K562 (cell line): ENCODE data around the gene MKRN3. TPM values are rescaled to one million over a fixed set of nuclear protein-coding genes. Genes with fewer than 3 reads are reported as not detected.

Experiments
- ATAC-seq: fragments of 200-7000 bp; cut with Tn5 transposase; 3 replicates; pipeline ENCODE4 v1.9.1; 2020; ENCODE audit warnings: moderate library complexity
- BruUV-seq: library from RNA; stranded (reverse); fragments of 400-500 nt; replicated peaks from 2 replicates; lab custom pipeline; 2021; lab: Mats Ljungman, UMichigan
- CTCF ChIA-PET: fragments of 300-600 bp; formaldehyde crosslinking; extraction: SDS; loops from one replicate; lab custom pipeline; 2021; ENCODE audit warnings: low intra/inter-chr PET ratio; lab: Yijun Ruan, JAX
- POLR2A ChIA-PET: fragments of 300-600, 350-650 bp; sonication (Branson Sonifier 250); formaldehyde crosslinking; extraction: SDS; loops from one replicate; lab custom pipeline; 2021; ENCODE audit warnings: antibody characterized with exemption, inconsistent platforms; lab: Yijun Ruan, JAX
- DNase-seq, 4 experiments: peaks; one replicate each; pipeline versions ENCODE4 v3.0.0 to v3.0.0-alpha.2; 2011 to 2018; ENCODE audit warnings: low spot score in 3 of 4, mixed read lengths in 3 of 4; ENCODE audit errors: extremely low read depth in 1 of 4
- FAIRE-seq: peaks from 2 replicates; lab custom pipeline; 2011; peaks lifted over from hg19 to GRCh38; lab: Jason Lieb, UNC
- H2AFZ ChIP-seq: 2 replicates; pipeline ENCODE4 v1.6.0; 2011; ENCODE audit warnings: low read depth, low read length, control low read depth, inconsistent platforms
- H3K27ac ChIP-seq: fragments of 200-600 bp; 3 replicates; pipeline ENCODE4 v1.8.0; 2011; ENCODE audit warnings: low read depth, mild to moderate bottlenecking, control low read depth, inconsistent platforms, low read length, moderate library complexity, mixed read lengths; ENCODE audit errors: extremely low read depth
- H3K27me3 ChIP-seq, 2 experiments: fragments of 300-600 bp in 1 of 2; 2 replicates in 1 of 2; 3 replicates in 1 of 2; pipeline versions ENCODE4 v1.6.0 to v1.8.0; 2011; ENCODE audit warnings: inconsistent platforms in 2 of 2, low read length in 2 of 2, mild to moderate bottlenecking in 1 of 2, mixed read lengths in 1 of 2, moderate library complexity in 1 of 2; ENCODE audit not compliant: control insufficient read depth in 2 of 2, insufficient read depth in 2 of 2
- H3K36me3 ChIP-seq: fragments of 300-600 bp; 3 replicates; pipeline ENCODE4 v1.8.0; 2011; ENCODE audit warnings: mild to moderate bottlenecking, low read length, inconsistent platforms; ENCODE audit not compliant: control insufficient read depth, insufficient read depth
- H3K4me1 ChIP-seq, 2 experiments: fragments of 200-600 bp in 1 of 2; replicated peaks in 1 of 2; 2 replicates in 1 of 2; 3 replicates in 1 of 2; pipeline versions ENCODE4 v1.5.1 to v1.8.0; 2011; ENCODE audit warnings: inconsistent platforms in 2 of 2, low read length in 2 of 2, mild to moderate bottlenecking in 1 of 2, mixed read lengths in 1 of 2, moderate library complexity in 1 of 2; ENCODE audit not compliant: control insufficient read depth in 2 of 2, insufficient read depth in 2 of 2
- H3K4me2 ChIP-seq: 2 replicates; pipeline ENCODE4 v1.6.1; 2011; ENCODE audit warnings: low read length, control low read depth, inconsistent platforms, mixed read lengths; ENCODE audit not compliant: insufficient read depth
- H3K4me3 ChIP-seq: fragments of 200-600 bp; sonication (generic), shearing (Covaris generic); 2 replicates; pipeline ENCODE4 v1.5.1; 2016; ENCODE audit warnings: control low read depth, inconsistent platforms
- H3K79me2 ChIP-seq: fragments of 200-600 bp; 3 replicates; pipeline ENCODE4 v1.8.0; 2011; ENCODE audit warnings: low read length, inconsistent platforms; ENCODE audit not compliant: control insufficient read depth, insufficient read depth
- H3K9ac ChIP-seq, 2 experiments: 2 replicates each; pipeline versions ENCODE4 v1.6.0 to v1.6.1; 2011; ENCODE audit warnings: low read depth in 2 of 2, low read length in 2 of 2, control low read depth in 1 of 2, inconsistent platforms in 1 of 2, mild to moderate bottlenecking in 1 of 2, mixed read lengths in 1 of 2; ENCODE audit not compliant: insufficient read depth in 1 of 2
- H3K9me1 ChIP-seq: one replicate; pipeline ENCODE4 v1.6.0; 2011; ENCODE audit warnings: inconsistent platforms, mild to moderate bottlenecking, low read length, moderate library complexity; ENCODE audit not compliant: control insufficient read depth, insufficient read depth
- H3K9me3 ChIP-seq: replicated peaks from 2 replicates; pipeline ENCODE4 v1.5.1; 2011; ENCODE audit warnings: low read depth, low read length, inconsistent platforms; ENCODE audit not compliant: control insufficient read depth, insufficient read depth
- H4K20me1 ChIP-seq: replicated peaks from 2 replicates; pipeline ENCODE4 v1.6.1; 2011; ENCODE audit warnings: low read length, inconsistent platforms, mixed read lengths; ENCODE audit not compliant: control insufficient read depth, insufficient read depth
- E2F8 ChIP-seq: fragments of 450-650 bp; IDR thresholded peaks from 2 replicates; pipeline ENCODE4 v1.7.1; 2018; ENCODE audit warnings: mild to moderate bottlenecking, low read depth; ENCODE audit not compliant: partially characterized antibody
- MCM3 ChIP-seq: fragments of 450-650 bp; IDR thresholded peaks from 2 replicates; pipeline ENCODE4 v1.6.1; 2016
- RBFOX2 ChIP-seq: fragments of 200-400 bp; formaldehyde crosslinking; IDR thresholded peaks from 2 replicates; pipeline ENCODE4 v1.6.1; 2017; ENCODE audit warnings: low read depth, mild to moderate bottlenecking, low read length, moderate library complexity
- TEAD1 ChIP-seq, 2 experiments: fragments of 450-650 bp in 1 of 2; sonication (generic) in 1 of 2; formaldehyde crosslinking; IDR thresholded peaks; 2 replicates each; pipeline versions ENCODE4 v1.4.0 to v1.8.0; 2020 to 2022; ENCODE audit warnings: mild to moderate bottlenecking in 2 of 2, missing genetic modification reagents in 1 of 2
- ZNF778 ChIP-seq: fragments of 450-650 bp; formaldehyde crosslinking; IDR thresholded peaks from 2 replicates; pipeline ENCODE4 v1.4.0; 2020; ENCODE audit warnings: mild to moderate bottlenecking, moderate library complexity
- WGBS: fragments of 100-300 bp; shearing (Covaris generic); methylation state at CpG from one replicate; pipeline ENCODE4 v1.1.6; 2016; ENCODE audit warnings: low coverage, mixed read lengths; ENCODE audit not compliant: insufficient coverage; ENCODE audit errors: missing lambda C conversion rate; 5-methylcytosine and 5-hydroxymethylcytosine counted together
- in situ Hi-C: fragments of 300-500 bp; cut with MboI; formaldehyde crosslinking; loops from 4 replicates; pipeline ENCODE4 v1.15.0; 2018; ENCODE audit warnings: inconsistent platforms, mixed read lengths
- intact Hi-C: fragments of 100-400 bp; cut with micrococcal nuclease; formaldehyde crosslinking; loops from 2 replicates; pipeline ENCODE4 v1.14.2; 2022
- polyA plus RNA-seq, 8 experiments: library from polyadenylated mRNA; depleted of rRNA in 4 of 8; stranded (reverse) in 5 of 8; unstranded in 3 of 8; fragments of >200 nt; fragmentation: Nextera tagmentation in 2 of 8; fragmentation: Illumina TruSeq in 1 of 8; extraction: Ambion mirVana in 2 of 8; extraction: Trizol in 1 of 8; gene quantifications; 2 replicates each; pipeline versions ENCODE4 v1.2.1 to v1.2.3, GENCODE V29; 2011 to 2014; ENCODE audit warnings: inconsistent platforms in 1 of 8, missing spikeins in 1 of 8
- total RNA-seq, 7 experiments: library from RNA; depleted of rRNA in 6 of 7; stranded (reverse); fragments of >200 nt in 6 of 7; fragmentation: Illumina TruSeq in 2 of 7; extraction: Trizol in 2 of 7; gene quantifications; 2 replicates each; pipeline versions ENCODE4 v1.2.1 to v1.2.3, GENCODE V29; 2011 to 2021; ENCODE audit warnings: low replicate concordance in 1 of 7
- TF ChIP-seq, protein P1 (sequence below): fragments of 450-650 bp; formaldehyde crosslinking; IDR thresholded peaks from 2 replicates; pipeline ENCODE4 v1.4.0; 2022; ENCODE audit warnings: missing genetic modification characterization
- TF ChIP-seq, protein P2 (sequence below): fragments of 250-450 bp; sonication (Bioruptor Pico); IDR thresholded peaks from 2 replicates; pipeline ENCODE4 v1.5.0; 2022; ENCODE audit warnings: mild to moderate bottlenecking

MKRN3 gene
- total and polyA plus RNA-seq, 9 of the 15 experiments (the other 6 are each of a cell fraction or from before 2014, with no cell fraction given), result 6.5 to 33.4 (median 25.1) TPM

DNA sequence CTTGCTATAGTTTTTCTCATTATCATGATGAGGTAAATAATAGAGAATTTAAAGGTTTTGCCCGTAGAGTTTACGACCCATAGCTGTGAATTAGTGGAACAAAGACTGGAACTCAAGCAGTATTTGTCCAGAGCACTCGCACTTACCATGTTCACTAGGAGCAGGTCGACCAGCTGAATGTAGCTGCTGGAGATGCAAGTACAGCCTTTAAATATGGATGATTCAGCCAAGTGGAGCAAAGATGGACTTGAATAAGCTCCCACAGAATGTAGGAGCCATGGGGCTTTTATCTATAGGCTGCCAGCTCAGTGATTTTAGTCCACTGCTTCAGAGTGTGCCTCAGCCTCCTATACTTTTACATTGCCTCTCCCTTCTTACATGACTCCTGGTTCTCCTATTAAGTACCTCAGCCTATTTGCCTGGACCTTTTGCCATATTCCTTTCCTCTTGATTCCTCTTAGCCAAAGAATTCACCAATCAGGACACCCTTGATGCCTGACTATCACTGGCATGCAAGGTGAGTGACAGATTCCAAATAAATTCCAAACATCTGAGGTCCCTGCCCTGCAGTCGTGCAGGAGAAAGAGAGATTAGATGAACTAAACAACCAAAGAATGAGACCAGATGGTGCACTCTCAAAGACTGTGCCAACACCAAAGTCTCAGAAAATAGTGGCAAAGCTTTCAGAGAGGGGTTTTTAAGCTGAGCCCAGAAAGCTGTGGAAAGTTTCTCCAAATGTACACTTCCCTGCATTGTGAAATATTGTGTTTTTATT, 3.9 kb downstream of the MKRN3 start:
- peaks cover 6% of the 10 kb centered on the region; the same call in 1 of the 2 replicates for H4K20me1 ChIP-seq
- FAIRE-seq, result no peak
- ATAC-seq, result no peak
- no peak overlapping the region for H3K27ac ChIP-seq
- H3K36me3 ChIP-seq, result peaks cover 34% of the 10 kb centered on the region
- no peak overlapping the region for H3K9ac ChIP-seq
- no peak overlapping the region for H3K4me2 ChIP-seq
- TF ChIP-seq RBFOX2 (0 out of 2 replicates have a peak, but pooled peaks have one; percentile 10), MCM3 (no peak)
- DNase-seq, result no peak
- BruUV-seq, result no TSS peak
- H3K9me1 ChIP-seq, result no peaks in the 10 kb centered on the region
- H3K9me3 ChIP-seq, result no peaks in the 10 kb centered on the region
- H3K4me3 ChIP-seq, result no peak overlapping the region
- POLR2A ChIA-PET, result interaction anchor here (0.6 to 1.1 kb wide), 3 partner anchors 9 to 548 kb away, joined by 3 read pairs; no protein-coding TSS in a partner anchor
- in situ Hi-C loops, result no loop called here
- H2AFZ ChIP-seq, result no peak overlapping the region
- H3K4me1 ChIP-seq, result peaks cover 22 to 23% of the 10 kb centered on the region in 2 experiments; a peak in 4 of 5 replicates
- no peaks in the 10 kb centered on the region for H3K27me3 ChIP-seq
- peaks cover 88% of the 10 kb centered on the region for H3K79me2 ChIP-seq
- 72% methylated on average over 5 of the region's 5 CpGs for WGBS
- CTCF ChIA-PET, result no interaction called here
- intact Hi-C loops, result loop anchor here (10.0 kb wide), 1 partner anchor 75 kb away; no protein-coding TSS in a partner anchor

GRCh38 chr15:23570486-23570885, 5.0 kb downstream of the MKRN3 start:
- FAIRE-seq, result no peak
- Histone ChIP-seq H3K79me2 (peaks cover 94% of the 10 kb centered on the region), H2AFZ (no peak overlapping the region), H4K20me1 (peaks cover 6% of the 10 kb centered on the region; the same call in 1 of the 2 replicates), H3K4me1 (peaks cover 23 to 26% of the 10 kb centered on the region in 2 experiments; a peak in 4 of 5 replicates), H3K27me3 (no peaks in the 10 kb centered on the region), H3K4me2 (no peak overlapping the region), H3K9me1 (no peaks in the 10 kb centered on the region), H3K27ac (no peak overlapping the region), H3K9me3 (no peaks in the 10 kb centered on the region), H3K4me3 (no peak overlapping the region), H3K36me3 (peaks cover 37% of the 10 kb centered on the region), H3K9ac (no peak overlapping the region)
- 86% methylated on average over 3 of the region's 3 CpGs for WGBS
- ATAC-seq, result no peak
- DNase-seq, result no peak
- BruUV-seq, result no TSS peak
- ChIA-PET POLR2A (no interaction called here), CTCF (no interaction called here)
- in situ Hi-C loops, result no loop called here
- intact Hi-C loops, result no loop called here
- TF ChIP-seq, protein P1, sequence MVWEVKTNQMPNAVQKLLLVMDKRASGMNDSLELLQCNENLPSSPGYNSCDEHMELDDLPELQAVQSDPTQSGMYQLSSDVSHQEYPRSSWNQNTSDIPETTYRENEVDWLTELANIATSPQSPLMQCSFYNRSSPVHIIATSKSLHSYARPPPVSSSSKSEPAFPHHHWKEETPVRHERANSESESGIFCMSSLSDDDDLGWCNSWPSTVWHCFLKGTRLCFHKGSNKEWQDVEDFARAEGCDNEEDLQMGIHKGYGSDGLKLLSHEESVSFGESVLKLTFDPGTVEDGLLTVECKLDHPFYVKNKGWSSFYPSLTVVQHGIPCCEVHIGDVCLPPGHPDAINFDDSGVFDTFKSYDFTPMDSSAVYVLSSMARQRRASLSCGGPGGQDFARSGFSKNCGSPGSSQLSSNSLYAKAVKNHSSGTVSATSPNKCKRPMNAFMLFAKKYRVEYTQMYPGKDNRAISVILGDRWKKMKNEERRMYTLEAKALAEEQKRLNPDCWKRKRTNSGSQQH (CRISPR knock-in tag), result no peak
- no peak for TF ChIP-seq ZNF778 (CRISPR knock-in tag)
- TF ChIP-seq, protein P2, sequence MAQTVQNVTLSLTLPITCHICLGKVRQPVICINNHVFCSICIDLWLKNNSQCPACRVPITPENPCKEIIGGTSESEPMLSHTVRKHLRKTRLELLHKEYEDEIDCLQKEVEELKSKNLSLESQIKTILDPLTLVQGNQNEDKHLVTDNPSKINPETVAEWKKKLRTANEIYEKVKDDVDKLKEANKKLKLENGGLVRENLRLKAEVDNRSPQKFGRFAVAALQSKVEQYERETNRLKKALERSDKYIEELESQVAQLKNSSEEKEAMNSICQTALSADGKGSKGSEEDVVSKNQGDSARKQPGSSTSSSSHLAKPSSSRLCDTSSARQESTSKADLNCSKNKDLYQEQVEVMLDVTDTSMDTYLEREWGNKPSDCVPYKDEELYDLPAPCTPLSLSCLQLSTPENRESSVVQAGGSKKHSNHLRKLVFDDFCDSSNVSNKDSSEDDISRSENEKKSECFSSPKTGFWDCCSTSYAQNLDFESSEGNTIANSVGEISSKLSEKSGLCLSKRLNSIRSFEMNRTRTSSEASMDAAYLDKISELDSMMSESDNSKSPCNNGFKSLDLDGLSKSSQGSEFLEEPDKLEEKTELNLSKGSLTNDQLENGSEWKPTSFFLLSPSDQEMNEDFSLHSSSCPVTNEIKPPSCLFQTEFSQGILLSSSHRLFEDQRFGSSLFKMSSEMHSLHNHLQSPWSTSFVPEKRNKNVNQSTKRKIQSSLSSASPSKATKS (CRISPR knock-in tag), result no peak
- TF ChIP-seq E2F8, result no peak
- TF ChIP-seq TEAD1 (CRISPR knock-in tag; IDR thresholded peaks at IDR 0.05), result no peak
